CMK (cell line): ENCODE measurements around the gene SORCS1.

Experiments
- DNase-seq: peaks from one replicate; pipeline ENCODE4 v3.0.0-alpha.2; 2010; ENCODE audit warnings: low read depth

Gene SORCS1

DNA sequence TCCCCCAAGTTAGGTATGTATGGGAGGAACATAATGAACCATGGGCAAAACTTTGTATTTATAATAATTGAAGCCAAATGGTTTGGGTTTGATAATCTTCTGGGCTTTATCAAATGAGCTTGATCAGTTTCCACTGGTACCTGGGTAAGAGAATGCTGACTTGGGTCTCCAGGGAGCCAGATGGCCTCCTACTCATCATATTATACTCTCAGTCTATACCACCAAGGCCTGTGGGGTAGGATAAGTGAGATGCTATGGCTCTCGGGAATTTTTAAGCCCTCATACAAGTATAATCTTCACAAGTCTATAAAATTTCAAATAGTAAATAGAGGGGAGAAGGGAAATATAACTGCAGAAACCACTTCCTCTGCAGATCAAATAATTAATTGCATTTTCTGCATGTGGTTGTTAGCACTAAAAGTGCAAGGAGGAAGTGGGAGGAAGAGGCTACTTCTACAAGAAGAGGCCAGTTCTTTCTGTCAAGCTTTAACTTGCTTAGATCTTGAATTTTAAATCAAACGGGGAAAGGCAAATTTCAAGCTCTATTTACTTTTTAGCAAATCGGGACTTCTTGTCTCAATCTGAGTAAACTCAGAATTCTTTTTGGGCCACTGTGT, 349.0 kb downstream of the SORCS1 start:
- DNase-seq = no peak

DNA sequence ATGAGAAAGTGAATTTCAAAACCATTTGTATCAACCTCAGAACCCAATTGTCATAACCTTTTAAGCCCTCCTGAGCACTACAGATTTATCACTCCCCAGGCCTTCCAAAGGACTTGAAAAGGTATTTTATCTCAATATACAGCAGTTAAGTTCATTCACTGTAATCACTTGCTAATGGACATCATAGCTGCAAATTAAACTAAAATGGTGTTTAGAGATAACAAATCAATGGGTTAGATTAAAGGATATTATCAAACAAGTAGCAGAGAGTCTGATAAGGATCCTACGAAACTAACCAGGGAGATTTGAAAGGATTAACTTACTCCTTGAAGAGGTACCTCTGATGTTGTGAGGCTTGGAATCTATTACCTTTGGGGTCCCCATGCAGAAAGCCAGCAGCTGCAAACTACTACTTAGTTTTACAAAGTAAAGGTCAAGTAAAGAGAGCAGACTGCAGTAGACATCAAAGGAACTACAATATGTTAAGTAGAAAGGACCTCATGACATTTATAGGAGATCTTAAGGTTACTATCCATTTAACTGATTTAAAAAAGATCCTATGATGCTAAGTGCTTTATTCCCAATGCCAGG, 359.4 kb downstream of the SORCS1 start:
- DNase-seq = no peak

DNA sequence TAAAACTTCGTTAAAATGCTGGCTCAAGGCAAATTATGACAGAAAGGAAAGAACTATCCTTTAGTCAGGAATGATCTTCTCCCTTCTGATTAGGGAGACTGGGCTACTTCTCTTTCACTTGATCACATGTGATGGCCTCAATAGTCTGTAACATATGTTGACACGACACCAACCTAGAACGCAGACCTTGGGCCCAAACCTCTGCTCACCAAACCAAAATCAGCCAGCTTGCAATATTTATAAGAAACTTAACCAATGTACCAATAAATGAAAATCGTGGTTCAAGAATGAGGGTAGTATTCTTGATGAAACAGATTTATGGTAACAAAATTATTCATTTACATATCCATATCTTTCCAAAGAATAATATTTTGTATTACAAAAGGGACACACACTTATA, 361.6 kb downstream of the SORCS1 start:
- DNase-seq = no peak

DNA sequence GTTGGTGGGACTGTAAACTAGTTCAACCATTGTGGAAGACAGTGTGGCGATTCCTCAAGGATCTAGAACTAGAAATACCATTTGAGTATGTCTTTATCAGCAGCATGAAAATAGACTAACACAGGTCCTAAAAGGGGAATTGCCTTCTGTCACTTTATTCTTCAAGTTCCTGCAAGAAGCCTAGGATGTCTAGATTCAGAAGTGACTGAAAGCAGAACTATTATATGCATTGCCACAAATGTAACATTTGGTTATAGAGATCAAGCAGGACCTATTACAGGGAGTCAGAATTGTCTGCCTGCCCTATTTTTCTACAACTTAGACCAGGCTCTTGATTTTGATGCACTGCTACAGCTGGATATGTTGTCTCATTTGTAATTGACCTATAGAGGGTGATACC, 364.7 kb downstream of the SORCS1 start:
- DNase-seq = no peak

DNA sequence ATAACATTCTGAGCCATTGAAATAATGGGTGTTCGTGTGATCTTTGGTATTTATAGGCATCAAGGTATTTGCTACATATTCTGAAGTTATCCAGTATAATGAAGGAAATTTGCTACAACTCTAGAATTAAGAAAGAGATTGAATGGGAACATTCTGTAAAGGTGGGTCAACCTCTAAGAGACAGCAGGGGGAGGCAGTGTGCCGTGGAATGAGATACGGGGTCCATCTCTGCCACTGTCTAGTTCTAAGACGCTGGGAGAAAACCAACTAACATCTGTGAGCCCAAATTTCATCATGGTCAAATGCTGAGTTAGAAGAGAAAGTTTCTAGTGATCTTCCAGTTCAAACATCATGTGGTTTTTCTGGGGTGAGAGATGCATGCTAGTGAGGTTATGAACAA, 368.9 kb downstream of the SORCS1 start:
- DNase-seq = no peak

DNA sequence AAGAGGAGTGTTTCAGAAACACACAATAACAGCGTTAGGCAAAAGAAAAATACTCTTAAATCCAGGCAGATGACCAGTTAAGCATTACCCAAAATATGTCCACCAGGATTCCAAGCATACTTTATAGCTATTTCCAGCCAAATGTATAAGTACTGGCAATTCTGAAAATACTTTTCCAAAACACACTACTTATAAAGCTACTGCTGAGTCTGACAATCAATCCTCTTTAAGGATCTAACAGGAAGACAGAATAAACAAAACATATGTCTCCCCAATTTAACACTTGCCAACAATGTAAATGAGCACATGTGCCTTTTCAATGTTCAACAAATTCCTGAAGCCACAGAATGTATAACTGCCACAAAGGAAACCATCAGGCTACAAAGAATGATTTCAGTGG, 370.9 kb downstream of the SORCS1 start:
- no peak for DNase-seq

DNA sequence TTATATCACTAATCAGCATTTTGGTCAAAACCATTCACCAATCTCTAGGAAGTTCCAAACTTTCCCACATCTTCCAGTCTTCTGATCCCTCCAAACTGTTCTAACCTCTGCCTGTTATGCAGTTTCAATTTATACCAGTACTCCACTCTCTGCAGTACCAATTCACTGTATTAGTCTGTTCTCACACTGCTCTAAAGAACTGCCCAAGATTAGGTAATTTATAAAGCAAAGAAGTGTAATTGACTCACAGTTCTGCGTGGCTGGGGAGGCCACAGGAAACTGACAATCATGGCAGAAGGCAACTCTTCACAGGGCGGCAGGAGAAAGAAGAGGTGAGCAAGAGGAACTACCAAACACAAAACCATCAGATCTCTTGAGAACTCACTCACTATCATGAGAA, 374.9 kb downstream of the SORCS1 start:
- no peak for DNase-seq

DNA sequence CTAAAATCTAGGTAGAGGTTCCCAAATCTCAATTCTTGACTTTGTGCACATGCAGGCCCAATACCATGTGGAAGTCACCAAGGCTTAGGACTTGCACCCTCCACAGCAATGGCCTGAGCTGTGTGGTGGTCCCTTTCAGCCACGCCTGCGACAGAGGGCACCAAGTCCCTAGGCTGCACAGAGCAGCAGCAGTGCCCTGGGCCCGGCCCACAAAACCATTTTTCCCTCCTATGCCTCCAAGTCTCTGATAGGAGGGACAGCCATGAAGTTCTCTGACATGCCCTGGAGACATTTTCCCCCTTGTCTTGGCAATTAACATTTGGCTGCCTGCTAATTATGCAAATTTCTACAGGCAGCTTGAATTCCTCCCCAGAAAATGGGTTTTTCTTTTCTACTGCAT, 375.5 kb downstream of the SORCS1 start:
- DNase-seq = no peak

DNA sequence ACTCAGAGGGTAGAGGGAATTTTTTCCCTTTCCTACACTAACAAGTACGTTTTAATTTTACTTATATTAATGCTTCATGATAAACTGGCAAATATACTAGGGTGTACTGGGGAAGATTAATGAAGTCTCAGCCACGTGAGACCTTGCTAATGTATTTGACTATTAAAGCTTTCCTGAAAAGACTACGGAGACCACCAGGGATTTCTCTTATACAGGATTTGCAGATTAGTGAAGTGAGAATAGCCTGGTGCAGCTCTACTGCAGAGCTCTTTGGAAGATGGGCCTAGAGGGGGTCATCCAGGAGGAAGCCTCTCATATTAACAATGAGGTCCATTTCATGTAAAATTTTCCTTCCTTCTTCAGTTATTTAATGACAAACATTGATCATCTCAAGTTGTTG, 379.0 kb downstream of the SORCS1 start:
- no peak for DNase-seq

DNA sequence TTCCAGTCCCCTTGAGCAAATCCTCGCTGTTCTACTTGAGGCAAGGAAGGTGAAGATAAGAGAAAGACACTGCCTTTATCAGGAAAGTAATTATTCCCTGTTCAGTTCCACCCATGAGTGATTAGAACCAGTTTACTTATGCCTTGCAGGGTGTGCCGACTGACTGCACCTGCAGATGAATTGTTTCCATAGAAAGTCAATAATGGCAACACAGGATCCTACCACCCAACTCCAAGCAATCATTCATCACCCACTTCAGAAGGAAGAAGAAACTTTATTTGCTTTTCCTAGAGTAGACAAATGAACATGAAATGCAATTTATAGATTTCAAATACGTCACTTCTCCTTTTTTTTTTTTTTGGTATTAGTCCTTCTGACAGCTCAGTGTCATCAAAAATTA, 383.9 kb downstream of the SORCS1 start:
- DNase-seq = no peak

DNA sequence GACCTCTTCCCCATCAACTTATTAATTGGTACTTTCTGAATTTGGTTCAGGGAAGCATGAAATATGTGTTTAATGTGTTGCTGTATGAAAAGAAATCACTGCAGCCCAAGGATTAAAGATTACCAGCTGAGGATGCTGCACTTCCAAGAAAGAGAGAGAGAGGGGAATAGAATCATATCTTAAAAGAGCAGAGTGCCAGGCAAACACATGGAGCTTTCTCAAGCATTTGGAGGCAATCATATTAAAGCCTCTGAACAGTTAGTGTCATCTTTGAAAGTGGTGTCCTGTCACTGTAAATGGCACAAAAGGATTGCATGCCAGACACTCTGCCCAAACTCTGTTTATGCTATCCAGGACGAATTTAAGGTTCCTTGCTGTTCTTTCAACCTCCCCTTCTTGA, 386.7 kb downstream of the SORCS1 start:
- no peak for DNase-seq

DNA sequence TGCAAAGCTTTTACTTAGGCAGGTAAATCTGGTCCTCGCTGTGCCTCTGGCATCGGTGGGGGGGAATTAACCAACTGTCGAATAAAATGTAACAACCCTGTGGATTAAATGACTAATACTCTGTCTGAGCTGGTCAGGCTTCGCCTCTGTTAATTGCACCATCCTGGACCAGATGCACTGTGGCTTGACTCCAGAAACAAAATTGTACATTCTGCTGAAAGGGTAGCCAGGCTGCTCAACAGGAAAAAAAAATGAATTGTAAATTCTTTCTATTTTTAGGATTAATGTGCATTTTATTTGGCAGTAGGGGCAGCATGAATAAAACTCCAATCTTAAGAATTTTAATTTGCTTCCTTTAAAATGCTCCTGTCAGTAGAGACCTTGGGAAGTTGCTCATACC, 389.4 kb downstream of the SORCS1 start:
- DNase-seq = no peak

DNA sequence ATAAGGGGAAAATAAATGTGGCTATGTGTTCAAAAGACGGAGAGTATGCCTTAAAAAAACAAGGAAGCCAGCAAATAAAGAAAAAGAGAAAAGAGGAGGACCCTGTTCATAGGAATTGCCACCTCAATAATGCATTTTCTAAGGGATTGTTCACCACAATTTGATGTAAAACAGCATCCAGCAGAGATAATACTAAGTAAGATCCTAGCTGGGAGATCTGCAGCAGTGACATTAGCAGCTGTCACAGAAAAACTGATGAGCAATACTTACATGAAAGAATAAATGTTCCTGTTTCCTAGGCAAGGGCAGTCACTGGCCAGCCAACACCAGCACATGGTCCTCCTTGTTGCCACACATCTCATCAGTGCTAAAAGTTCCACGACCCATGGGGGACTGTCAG, 391.5 kb downstream of the SORCS1 start:
- DNase-seq = no peak

DNA sequence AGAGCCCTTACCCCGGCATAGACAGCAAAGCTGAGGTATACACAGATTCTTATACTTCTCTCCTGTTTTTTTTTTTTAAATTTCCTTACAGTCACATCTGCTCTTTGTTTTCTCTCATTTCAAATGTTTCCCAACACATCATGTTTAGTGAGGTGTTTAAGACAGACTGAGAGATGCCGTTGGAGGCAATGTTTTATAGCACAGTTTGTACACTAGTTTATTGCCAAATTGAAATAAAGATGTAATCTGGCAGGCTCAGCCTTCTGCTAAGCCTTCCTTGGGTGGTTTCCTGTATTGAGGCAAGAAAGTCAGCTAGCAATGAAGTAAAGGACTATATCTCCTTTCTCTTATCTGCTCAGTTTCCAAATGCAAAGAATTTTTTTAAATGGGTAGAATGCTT, 393.4 kb downstream of the SORCS1 start:
- DNase-seq = no peak

DNA sequence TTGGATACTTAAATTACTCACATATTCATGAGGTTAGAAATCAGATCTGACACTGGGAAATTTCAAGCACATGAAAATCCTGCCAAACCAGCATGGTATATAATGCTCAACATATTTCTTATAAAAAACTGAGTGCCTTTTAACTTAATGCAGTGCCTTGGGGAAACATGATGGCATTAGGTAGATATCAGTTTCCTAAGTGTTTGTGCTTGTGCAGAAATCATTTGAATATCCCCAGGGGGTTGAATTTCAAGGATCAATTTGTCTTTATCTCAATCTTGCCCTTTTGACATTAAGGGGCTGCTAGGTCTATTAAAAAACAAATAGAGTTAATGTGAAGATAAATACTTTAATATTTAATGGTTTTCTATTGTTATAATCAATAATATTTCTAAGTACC, 396.3 kb downstream of the SORCS1 start:
- no peak for DNase-seq

DNA sequence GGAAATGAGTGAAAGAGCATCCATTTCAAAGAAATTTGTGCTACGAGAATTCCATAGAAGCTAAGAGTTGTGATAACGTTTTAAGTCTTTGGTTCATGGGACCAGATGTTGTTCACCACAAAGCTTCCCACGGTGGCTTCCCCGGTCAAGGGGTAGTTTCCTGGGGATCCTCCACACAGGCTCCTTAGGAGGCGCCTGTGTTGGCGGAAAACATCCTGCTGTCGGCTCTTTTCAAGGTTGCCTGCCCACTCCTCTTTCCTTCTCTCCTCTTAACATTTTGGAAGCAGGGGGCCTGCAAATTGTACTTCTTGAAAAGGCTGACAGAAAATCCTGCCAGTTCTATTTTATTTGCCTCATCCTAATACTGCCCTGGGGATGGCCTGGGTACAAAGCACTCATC, 398.6 kb downstream of the SORCS1 start:
- DNase-seq = no peak

DNA sequence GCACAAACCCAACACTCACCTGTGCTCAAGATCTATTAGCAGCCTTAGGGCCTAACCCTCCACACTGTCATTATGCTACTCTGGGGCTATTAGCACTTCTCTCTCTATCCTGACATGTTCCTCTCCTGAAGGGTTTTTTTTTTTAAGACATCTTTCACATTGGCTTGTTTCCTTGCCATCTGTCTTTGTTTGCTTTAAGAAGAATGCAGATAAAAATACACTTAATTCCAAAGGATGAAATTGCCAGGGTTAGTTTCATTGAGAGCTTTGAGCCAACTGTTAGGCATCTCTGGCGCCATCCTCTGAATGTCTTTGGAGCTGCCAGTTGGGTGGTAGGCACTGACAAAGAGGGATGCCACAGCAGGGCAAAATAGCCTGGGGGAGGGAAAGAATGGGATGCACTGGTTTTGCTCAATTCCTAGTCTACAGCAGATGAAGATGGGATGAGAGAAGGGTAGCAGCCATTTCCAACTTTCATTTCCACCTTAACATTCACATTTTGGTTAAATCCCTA, 399.2 kb downstream of the SORCS1 start:
- no peak for DNase-seq

DNA sequence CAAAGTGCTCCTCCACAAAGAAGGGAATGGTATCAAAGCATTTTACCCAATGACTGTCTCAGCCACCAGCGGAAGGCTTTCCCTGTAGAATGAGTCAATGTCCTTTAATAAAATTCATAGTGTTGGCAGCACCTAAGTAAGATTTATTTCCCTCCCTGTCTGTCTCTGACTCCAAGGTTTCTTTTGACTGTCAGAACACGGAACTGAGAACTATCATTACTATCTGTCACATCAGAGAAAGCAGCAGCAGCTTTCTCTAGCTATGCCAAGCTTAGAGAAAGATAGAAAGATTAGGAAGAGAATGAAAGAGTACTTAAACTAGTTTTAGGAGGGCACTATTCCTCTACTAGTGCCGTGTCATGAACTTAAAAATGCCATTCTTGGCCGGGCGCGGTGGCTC, 400.1 kb downstream of the SORCS1 start:
- no peak for DNase-seq

DNA sequence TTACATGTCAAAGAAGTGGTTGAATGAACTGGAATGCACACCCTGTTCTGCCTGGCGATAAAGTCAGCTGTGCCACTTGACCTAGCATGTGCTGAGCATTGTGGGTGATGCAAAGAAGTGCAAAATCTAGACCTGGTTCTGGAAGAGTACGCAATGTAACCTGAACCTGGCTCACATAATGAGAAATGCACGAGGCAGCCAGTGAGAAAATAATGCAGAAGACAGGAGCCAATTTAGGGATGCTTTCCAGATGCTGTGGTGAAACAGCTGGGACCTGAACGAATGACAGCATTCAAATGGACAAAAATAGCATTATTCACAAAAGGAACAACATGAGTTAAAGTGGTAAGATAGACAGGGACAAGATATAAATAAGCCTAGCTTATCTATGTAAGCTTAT, 402.6 kb downstream of the SORCS1 start:
- DNase-seq = no peak

DNA sequence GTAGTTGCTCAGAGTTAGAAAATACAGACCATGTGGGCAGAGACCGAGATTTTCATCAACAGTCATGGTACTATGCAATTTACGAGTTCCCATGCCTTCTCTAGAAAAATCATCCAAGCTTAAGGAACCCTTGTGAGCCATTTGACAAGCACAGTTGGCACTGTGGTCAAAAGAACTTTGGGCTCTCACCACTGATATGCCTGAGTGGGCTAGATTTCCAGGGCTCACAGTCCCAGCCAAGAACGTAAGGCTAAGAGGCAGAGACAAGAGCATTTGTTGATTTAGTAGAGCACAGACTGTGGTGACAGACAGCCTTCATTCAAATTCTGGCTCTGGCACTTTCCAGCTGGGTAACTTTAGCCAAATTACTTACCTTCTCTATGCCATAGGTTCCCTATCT, 407.0 kb downstream of the SORCS1 start:
- no peak for DNase-seq

DNA sequence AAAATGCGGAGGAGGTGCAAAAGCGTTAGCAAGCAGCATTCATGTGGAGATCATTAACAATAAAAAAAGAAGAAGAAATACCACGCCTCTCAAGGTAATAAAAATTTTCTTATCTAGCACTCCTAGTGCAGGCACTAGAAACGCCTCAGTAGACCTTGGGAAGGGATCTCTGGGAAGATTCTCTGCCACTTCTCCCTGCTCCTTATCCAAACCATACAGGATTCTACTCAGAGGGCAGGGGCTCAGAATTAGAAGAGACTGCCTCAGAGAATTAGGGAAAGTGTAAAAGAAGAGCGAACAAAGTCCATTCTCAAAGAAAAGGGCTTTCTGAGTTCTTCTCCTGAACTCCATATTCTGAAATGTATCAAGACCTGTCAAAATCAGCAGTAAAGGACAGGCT, 413.4 kb downstream of the SORCS1 start:
- DNase-seq = no peak

DNA sequence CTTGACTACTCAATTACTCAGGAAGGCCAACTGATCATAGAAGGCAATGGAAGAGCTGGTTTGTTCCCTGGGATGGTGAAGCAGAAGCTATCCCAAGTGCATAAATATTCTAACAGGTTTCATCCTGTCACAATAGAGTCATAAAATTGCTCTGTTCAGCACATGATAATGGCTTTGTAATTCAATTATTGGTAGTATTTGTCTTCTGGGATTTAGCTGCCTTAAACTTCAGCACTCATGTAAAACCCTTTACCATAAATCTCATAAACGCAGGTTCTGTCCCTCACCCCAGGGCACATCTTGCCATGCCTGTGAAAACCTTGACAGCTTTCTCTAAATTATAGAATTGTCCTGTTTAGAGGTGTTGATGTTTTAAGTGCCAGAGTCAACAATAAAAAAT, 417.6 kb downstream of the SORCS1 start:
- no peak for DNase-seq

DNA sequence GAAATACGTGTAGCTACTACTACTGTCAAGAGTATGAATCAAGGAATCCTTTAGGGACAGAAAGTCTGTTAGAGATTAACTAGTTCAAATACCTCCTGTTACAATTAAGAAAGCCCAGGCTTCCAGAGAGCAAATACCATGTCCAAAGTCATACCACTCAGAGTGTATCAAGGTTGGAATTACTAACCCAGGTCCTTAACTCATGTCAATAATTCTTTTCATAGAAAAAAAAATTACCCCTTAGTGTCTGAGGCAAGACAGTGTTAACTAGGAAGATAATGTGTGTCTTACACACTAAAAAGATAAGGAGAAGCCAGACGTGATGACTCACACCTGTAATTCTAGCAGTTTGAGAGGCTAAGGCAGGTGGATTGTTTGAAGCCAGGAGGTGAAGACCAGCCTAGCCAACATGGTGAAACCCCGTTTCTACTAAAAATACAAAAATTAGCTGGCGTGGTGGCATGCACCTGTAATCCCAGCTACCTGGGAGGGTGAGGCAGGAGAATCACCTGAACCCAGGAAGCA, 423.4 kb downstream of the SORCS1 start:
- no peak for DNase-seq

DNA sequence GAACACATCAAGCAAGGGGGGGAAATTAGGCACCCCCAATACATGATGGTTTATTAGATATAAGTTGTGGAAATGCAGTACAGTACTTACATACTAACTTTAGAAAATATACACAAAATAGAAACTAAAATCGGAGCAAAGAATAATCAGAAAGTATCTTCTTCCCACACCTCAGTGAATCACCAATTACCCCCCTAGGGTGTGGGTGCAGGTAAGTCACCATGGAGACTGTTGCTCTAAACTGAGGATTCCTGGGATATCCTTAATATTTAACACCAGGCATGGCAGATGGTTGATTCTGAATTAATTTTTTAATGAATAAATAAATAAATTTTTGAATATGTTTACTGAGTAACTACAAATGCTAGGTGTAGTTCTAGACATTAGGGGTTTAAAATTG, 424.4 kb downstream of the SORCS1 start:
- DNase-seq = no peak
